Esophagus muscularis mucosa (tissue), 4 donors: ENCODE data around the gene BICRAL. TPM values are rescaled to one million over a fixed set of nuclear protein-coding genes. Genes with fewer than 3 reads are reported as not detected.
"Not testable (repeated sequence)": the region's sequence is repeated elsewhere in the genome, so short reads cannot be mapped to it uniquely, and the experiment has no call there.

Experiments used
- DNase-seq: peaks from one replicate; pipeline ENCODE4 v3.0.0-alpha.2; 2017; ENCODE audit errors: extremely low spot score
- H3K27ac ChIP-seq, 4 donors: fragments of 200-600 bp; sonication (generic); replicated peaks in 1 of 4; 1 replicate in 3 of 4; 2 replicates in 1 of 4; pipeline ENCODE4 v1.5.1; 2016 to 2019; ENCODE audit warnings: mild to moderate bottlenecking in 1 of 4
- H3K27me3 ChIP-seq, 4 donors: fragments of 200-600 bp; sonication (generic); one replicate each; pipeline versions ENCODE4 v1.5.1 to v1.6.0; 2016 to 2019
- H3K36me3 ChIP-seq, 4 donors: fragments of 200-600 bp; sonication (generic); one replicate each; pipeline ENCODE4 v1.5.1; 2016 to 2019
- H3K4me1 ChIP-seq, 4 donors: fragments of 200-600 bp; sonication (generic); one replicate each; pipeline ENCODE4 v1.5.1; 2016 to 2019
- H3K4me3 ChIP-seq, 4 donors: fragments of 200-600 bp; sonication (generic); 1 replicate in 2 of 4; 2 replicates in 2 of 4; pipeline ENCODE4 v1.5.1; 2016 to 2019; ENCODE audit warnings: mild to moderate bottlenecking in 4 of 4, moderate library complexity in 1 of 4
- H3K9me3 ChIP-seq, 4 donors: fragments of 200-600 bp; sonication (generic); 1 replicate in 3 of 4; 2 replicates in 1 of 4; pipeline ENCODE4 v1.5.1; 2016 to 2019
- CTCF ChIP-seq, 3 experiments: fragments of 200-600 bp in 2 of 3; fragments of 450-650 bp in 1 of 3; sonication (generic) in 2 of 3; IDR thresholded peaks; one replicate each; pipeline ENCODE4 v1.5.1; 2017 to 2019; ENCODE audit warnings: antibody characterized with exemption in 3 of 3, mild to moderate bottlenecking in 2 of 3, moderate library complexity in 1 of 3
- EP300 ChIP-seq: sonication (generic); formaldehyde crosslinking; IDR thresholded peaks from one replicate; pipeline ENCODE4 v1.6.1; 2017; ENCODE audit warnings: antibody characterized with exemption
- POLR2A ChIP-seq: fragments of 450-650 bp; IDR thresholded peaks from one replicate; pipeline ENCODE4 v1.6.1; 2017; ENCODE audit warnings: antibody characterized with exemption, moderate library complexity, mild to moderate bottlenecking, low read depth
- POLR2AphosphoS5 ChIP-seq, 2 donors: sonication (generic); formaldehyde crosslinking; IDR thresholded peaks; one replicate each; pipeline ENCODE4 v1.6.1; 2017; ENCODE audit warnings: antibody characterized with exemption in 2 of 2
- WGBS: methylation state at CpG from one replicate; pipeline ENCODE4 v1.1.5; 2018; 5-methylcytosine and 5-hydroxymethylcytosine counted together
- intact Hi-C: fragments of 100-400 bp; cut with DNase I; formaldehyde crosslinking; loops from one replicate; pipeline ENCODE4 v1.15.1; 2023
- total RNA-seq, 4 donors: library from RNA; depleted of rRNA; stranded (reverse); fragments of >200 nt; gene quantifications; one replicate each; pipeline versions ENCODE4 v1.1.0 to v1.2.1, GENCODE V29; 2016

The BICRAL gene
- 10 to 100 TPM; 18.2 to 27.9 (median 23.4) TPM for total RNA-seq

- peaks cover 27 to 46% (median 33%) of the 10 kb centered on the region in 4 donors for H3K4me1 ChIP-seq
- no peaks in the 10 kb centered on the region for H3K9me3 ChIP-seq
- intact Hi-C loops = no loop called here
- WGBS = under 1% methylated on average over 55 of the region's 70 CpGs
- DNase-seq = no peak
- no peak for TF ChIP-seq POLR2AphosphoS5 (IDR thresholded peaks at IDR 0.05)
- TF ChIP-seq EP300 = no peak
- TF ChIP-seq CTCF (IDR thresholded peaks at IDR 0.05) = no peak
- no peak for TF ChIP-seq POLR2A
- H3K4me3 ChIP-seq = peak within 1 kb of the TSS; percentile 92 to 98 (median 94)
- no peaks in the 10 kb centered on the region for H3K36me3 ChIP-seq
- no peaks in the 10 kb centered on the region for H3K27me3 ChIP-seq
- H3K27ac ChIP-seq = peak within 1 kb of the TSS; percentile 98 to 100 (median 100)
Measured at GRCh38 chr6:42781796-42782688, at the start of gene BICRAL. TSS of gene BICRAL (plus strand) at chr6:42782052. CDS start at chr6:42822023, 39,971 bp downstream.

- intact Hi-C loops, H3K9me3 ChIP-seq, H3K4me1 ChIP-seq, H3K27me3 ChIP-seq, DNase-seq, H3K27ac ChIP-seq, H3K4me3 ChIP-seq, H3K36me3 ChIP-seq: not testable (repeated sequence)
- 76% methylated on average over 13 of the region's 13 CpGs for WGBS
Measured at GRCh38 chr6:42733867-42734481, 47.9 kb upstream of the BICRAL start.

GRCh38 chr6:42735976-42736375, 45.9 kb upstream of the BICRAL start:
- WGBS = 94% methylated on average over 3 of the region's 3 CpGs
- intact Hi-C loops = no loop called here
- H3K36me3 ChIP-seq = no peaks in the 10 kb centered on the region

GRCh38 chr6:42740725-42741124, 41.1 kb upstream of the BICRAL start:
- H3K4me1 ChIP-seq = peaks cover 16 to 35% (median 26%) of the 10 kb centered on the region in 4 donors
- H3K9me3 ChIP-seq = no peaks in the 10 kb centered on the region
- DNase-seq = no peak
- H3K36me3 ChIP-seq = no peaks in the 10 kb centered on the region
- no peak overlapping the region for H3K4me3 ChIP-seq
- H3K27me3 ChIP-seq = peaks cover 0 to under 1% (median 0%) of the 10 kb centered on the region in 4 donors
- 64% methylated on average over 3 of the region's 3 CpGs for WGBS
- intact Hi-C loops = loop anchor here (10.0 kb wide), 1 partner anchor 84 kb away; no protein-coding TSS in a partner anchor
- TF ChIP-seq POLR2A (no peak), POLR2AphosphoS5 (IDR thresholded peaks at IDR 0.05) (no peak)
- no peak overlapping the region for H3K27ac ChIP-seq

More at GRCh38 chr6:42735976-42736375, 45.9 kb upstream of the BICRAL start:
- Histone ChIP-seq H3K4me3 (no peak overlapping the region), H3K9me3 (no peaks in the 10 kb centered on the region), H3K4me1 (no peaks in the 10 kb centered on the region), H3K27me3 (peaks cover 0 to 4% (median 0%) of the 10 kb centered on the region in 4 donors), H3K27ac (no peak overlapping the region)
- TF ChIP-seq POLR2AphosphoS5 (IDR thresholded peaks at IDR 0.05) (no peak), EP300 (no peak), POLR2A (no peak), CTCF (IDR thresholded peaks at IDR 0.05) (no peak)
- DNase-seq = no peak

GRCh38 chr6:42742116-42742894, 39.5 kb upstream of the BICRAL start:
- Histone ChIP-seq H3K4me1 (peaks cover 16 to 35% (median 26%) of the 10 kb centered on the region in 4 donors), H3K4me3 (no peak overlapping the region), H3K9me3 (no peaks in the 10 kb centered on the region), H3K27me3 (no peaks in the 10 kb centered on the region), H3K36me3 (no peaks in the 10 kb centered on the region), H3K27ac (no peak overlapping the region)
- intact Hi-C loops = loop anchor here (10.0 kb wide), 1 partner anchor 82 kb away; no protein-coding TSS in a partner anchor
- no peak for DNase-seq
- 71% methylated on average over 5 of the region's 5 CpGs for WGBS
- TF ChIP-seq POLR2AphosphoS5 (IDR thresholded peaks at IDR 0.05) = no peak
- TF ChIP-seq POLR2A = no peak
- TF ChIP-seq CTCF (IDR thresholded peaks at IDR 0.05) = no peak
- no peak for TF ChIP-seq EP300
